Measurements from ENCODE around the gene JAK2.
"Not testable (repeated sequence)": the region's sequence is repeated elsewhere in the genome, so short reads cannot be mapped to it uniquely, and the experiment has no call there.

JAK2 gene

GRCh38 chr9:4980086-4980727 is 4.9 kb upstream of the JAK2 start:
- DNase-seq (ENCODE audit: low read depth): no peak

DNA sequence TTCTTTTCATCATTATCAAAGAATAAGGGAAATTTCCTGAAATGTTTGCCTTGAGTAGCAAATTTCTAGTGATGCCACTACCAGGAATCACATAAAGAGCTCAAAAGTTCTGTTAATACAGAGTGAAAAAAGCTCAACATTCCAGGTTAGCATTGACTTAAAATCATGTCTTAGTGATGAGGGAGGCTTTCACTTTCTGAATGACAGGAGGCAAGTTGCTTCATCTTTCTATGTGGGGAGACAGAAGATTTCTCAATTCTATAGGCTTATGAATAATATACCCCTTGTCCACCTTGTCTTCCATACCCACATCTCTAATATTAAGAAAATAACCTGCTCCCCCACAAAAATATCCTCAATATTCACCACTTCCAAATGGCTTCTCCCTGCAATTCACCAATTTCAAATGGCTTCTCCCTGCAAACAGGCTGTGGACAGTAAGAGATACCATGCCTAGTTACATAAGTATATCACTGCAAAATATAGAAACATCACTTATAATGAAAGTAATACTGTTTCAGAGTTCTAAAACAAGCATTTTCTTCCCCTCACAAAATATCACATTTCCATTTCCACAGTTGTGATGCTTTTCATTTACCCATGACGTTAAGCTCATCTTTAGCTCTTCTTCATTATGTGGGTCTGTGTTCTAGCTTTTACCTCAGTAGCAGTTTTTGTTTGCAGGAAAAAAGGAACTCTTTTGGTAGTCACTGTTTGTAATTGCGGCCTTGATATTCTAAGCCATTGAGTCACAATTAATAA is 2.2 kb upstream of the JAK2 start:
- no peak for DNase-seq (ENCODE audit: low read depth)

DNA sequence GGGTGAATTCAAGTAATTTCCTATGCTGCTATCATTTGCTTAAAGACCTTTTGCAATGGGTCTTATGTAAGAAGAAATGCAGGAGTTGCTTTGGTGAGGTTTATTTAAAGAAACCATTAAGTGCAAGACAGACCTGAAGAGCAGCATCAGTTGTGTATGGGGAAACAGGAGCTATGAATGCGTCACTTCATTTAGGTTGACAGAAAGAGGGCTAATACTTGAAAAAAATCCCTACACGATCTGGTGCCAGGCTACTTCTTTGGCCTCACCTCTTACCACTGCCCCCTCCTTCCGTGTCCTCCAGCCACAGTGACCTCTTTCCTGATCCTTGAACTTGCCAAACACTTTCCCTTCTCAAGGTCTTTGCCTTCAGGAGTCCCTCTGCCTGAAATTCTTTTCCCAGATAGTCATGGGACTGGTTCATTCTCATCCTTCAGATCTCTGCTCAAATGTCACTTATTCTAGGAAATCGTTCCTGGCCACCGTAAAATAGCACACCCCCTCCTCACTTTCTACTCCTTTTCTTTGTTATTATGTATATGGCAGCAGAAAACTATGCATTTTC is 1.4 kb upstream of the JAK2 start:
- no peak for DNase-seq (ENCODE audit: low read depth)

DNA sequence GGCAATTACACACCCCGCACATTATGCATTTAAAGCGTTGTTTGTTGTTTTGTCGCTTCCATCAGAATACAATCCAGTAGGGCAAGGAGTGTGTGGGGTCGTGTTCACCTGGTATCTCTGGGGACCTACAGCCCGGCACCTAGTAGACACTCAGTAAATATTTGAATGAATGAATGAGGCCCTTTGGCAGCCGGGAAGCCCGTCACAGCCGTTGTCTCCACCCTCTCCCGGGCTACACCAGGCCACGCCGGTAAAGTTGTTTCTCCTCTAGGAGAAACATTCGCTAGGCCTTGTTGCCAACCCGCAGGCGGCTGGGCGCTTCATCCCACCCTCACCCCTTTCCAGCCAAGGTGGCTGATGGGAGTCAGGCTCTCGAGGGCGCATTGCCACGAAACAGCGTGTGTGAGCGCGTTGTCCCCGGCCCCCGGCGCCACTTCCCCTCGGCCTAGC is 876 bp upstream of the JAK2 start:
- peak; percentile 27 for DNase-seq (ENCODE audit: low read depth)

DNA sequence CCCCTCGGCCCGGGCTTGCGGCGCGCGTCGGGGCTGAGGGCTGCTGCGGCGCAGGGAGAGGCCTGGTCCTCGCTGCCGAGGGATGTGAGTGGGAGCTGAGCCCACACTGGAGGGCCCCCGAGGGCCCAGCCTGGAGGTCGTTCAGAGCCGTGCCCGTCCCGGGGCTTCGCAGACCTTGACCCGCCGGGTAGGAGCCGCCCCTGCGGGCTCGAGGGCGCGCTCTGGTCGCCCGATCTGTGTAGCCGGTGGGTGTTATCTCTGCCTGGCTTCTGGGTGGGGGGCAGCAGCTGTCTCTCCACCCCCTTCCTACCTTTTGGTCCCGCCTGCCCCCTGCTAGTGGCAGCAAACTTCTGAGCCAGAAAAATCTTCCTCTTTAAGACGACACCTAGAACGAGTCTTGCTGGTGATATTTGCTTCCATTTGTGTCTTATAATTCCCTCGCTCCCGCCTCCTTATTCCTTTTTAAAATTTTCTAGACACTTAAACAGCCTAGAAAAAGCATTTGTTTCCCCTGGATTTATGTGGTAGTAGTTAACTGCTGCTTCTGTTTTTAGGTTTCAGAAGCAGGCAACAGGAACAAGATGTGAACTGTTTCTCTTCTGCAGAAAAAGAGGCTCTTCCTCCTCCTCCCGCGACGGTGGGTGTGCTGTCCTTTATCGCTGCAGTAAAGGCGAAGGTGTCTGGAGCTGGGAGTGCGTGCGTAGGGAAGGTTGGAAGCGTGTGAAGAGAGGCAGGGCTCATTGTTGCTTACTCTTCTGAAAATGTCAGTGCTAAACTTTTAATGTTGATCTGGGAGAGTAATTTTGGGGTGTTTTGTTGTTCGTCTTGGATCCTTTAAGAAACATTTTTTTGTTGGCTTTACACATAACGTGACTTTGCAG is 554 bp downstream of the JAK2 start:
- no peak for DNase-seq (ENCODE audit: low read depth)

DNA sequence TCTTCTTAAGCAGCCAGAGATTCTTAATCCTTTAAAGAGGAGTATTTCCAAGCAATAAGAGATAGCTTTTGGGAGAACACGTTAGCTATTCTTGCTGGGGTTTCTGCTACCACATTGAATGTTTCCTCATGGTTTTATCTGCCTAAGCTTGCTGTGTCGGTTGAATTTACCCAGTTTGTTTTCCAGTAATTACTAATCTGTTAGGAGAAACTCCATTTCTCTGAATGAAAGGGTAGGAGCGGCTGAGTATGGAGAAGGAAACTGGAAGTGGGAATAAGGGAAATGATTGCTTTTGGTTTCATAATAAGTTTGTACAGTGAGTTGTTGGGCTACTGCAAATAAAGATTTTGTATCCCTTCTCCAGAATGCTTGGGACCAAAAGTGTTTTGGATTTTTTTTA is 1.2 kb downstream of the JAK2 start:
- no peak for DNase-seq (ENCODE audit: low read depth)

- no peak for DNase-seq (ENCODE audit: low read depth)
Measured at GRCh38 chr9:4986783-4987182, 1.7 kb downstream of the JAK2 start.

- peak; percentile 48 for DNase-seq (ENCODE audit: low read depth)
Measured at GRCh38 chr9:4987961-4988421, 2.9 kb downstream of the JAK2 start.

- DNase-seq (ENCODE audit: low read depth): no peak
Measured at GRCh38 chr9:4992872-4993271, 7.8 kb downstream of the JAK2 start.

DNA sequence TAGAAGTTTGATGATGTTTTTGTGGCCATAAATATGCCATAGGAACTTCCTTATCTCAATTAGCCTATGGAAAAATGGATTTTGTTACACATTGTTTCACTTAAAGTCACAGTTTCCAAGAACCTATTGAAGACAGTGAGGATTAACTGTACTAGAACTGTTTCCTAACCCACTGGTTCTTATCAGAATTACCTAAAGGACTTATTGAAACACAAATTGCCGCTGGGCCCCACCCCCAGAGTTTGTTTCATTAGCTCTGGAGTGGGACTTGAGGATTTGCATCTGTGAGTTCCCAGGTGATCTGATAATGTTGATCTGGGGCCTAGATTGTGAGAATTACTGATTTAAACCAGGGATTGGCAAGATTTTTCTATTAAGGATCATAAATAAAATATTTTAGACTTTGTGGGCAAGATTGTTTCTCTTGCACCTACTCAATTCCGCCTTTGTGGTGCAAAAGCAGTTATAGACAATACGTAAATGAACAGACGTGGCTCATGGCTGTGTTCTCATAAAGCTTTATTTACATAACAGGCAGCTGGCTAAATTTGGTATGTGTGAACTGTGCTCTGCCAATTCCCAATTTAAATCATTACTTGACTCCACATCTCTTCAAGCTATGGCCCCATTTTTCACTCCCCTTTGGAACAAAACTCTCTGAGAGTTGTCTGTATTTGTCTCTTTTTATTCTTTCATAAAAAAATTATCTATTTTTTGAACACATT is 9.3 kb downstream of the JAK2 start:
- no peak for DNase-seq (ENCODE audit: low read depth)

DNA sequence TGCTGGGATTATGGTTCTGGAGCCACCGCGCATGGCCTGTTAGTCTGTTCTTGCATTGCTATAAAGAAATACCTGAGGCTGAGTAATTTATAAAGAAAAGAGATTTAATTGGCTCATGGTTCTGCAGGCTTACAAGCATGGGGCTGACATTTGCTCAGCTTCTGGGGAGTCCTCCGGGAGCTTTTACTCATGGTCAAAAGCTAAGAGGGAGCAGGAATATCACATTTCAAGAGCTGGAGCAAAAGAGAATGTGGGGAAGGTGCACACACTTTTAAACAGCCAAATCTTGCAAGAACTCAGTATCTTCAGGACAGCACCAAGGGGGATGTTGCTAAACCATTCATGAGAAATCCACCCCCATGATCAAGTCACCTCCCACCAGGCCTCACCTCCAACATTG is 12.1 kb downstream of the JAK2 start:
- no peak for DNase-seq (ENCODE audit: low read depth)

DNA sequence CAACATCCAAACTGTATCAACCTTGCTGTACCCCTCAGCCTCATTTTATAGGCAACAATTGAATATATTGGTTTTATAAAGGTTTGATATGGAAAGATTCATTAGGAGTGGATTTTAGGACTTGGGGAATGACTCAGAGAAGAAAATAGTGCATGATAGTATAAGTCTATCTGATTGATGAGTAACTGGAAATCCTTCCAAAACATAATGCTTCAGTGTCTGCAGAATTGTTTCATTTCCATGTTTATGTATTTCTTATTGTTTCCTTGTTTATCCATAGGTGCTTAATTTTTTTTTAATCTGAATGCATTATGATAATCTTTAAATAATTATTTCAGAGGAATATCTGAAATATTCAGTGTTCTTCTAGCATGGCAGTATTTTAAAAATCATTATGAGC is 12.6 kb downstream of the JAK2 start:
- DNase-seq (ENCODE audit: low read depth): no peak

GRCh38 chr9:5002811-5003210 is 17.7 kb downstream of the JAK2 start:
- DNase-seq (ENCODE audit: low read depth): peak; percentile 42

DNA sequence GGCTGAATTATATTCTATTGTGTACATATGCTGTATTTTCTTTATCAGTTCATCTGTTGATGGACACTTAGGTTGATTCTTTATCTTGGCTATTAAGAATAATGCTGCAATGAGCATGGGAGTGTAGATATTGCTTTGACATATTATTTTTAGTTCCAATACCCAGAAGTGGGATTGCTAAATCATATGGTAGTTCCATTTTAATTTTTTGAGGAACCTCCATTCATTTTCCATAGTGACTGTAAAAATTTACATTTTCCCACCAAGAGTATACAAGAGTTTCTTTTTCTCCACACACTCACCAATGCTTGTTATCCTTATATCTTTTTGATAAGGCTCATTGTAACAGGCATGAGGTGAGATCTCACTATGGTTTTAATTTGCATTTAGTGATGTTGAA is 19.4 kb downstream of the JAK2 start:
- DNase-seq (ENCODE audit: low read depth): no peak

- DNase-seq (ENCODE audit: low read depth): no peak
Measured at GRCh38 chr9:5008202-5008601, 23.1 kb downstream of the JAK2 start.

DNA sequence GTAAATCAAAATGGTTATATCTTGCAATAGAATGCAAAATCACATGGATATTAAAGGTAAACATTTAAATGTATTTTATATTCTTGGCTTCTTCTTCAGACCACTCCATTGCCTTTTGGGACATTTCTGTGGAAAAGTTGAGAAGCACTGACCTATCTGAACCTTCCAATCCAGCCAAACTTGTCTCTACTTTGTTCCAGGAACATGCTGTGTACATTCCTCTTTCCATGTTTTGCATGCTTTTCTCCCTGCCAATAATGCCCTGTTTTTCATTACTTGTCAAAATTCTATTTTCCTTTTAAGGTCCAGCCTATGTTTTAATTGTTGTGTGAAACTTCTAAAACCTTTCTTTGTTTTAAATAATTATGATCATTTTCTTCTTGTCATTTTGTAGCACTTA is 28.3 kb downstream of the JAK2 start:
- peak; percentile 31 for DNase-seq (ENCODE audit: low read depth)

GRCh38 chr9:5015934-5016333 is 30.9 kb downstream of the JAK2 start:
- no peak for DNase-seq (ENCODE audit: low read depth)

DNA sequence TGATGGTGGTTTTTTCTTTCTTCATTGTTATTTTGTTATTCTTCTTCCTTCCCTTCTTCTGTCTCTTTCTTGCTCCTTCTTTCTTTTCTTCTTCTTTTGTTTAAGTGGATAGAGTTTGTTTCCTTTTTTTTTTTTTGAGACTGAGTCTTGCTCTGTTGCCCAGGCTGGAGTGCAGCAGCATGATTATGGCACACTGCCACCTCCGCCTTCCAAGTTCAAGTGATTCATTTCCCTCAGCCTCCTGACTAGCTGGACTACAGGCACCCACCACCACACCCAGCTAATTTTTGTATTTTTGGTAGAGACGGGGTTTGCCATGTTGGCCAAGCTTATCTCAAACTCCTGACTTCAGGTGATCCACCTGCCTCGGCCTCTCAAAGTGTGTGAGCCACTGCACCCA is 40.3 kb downstream of the JAK2 start:
- DNase-seq (ENCODE audit: low read depth): no peak

- DNase-seq (ENCODE audit: low read depth): not testable (repeated sequence)
Measured at GRCh38 chr9:5031941-5032340, 46.9 kb downstream of the JAK2 start.

- no peak for DNase-seq (ENCODE audit: low read depth)
Measured at GRCh38 chr9:5040730-5041389, 55.8 kb downstream of the JAK2 start.

Data from fibroblast of the conjunctiva (primary cell).